Endodermal cell (in vitro differentiated cells): ENCODE data around the gene SLC17A9. TPM values are rescaled to one million over a fixed set of nuclear protein-coding genes. Genes with fewer than 3 reads are reported as not detected.

Experiments used
- DNase-seq: peaks from one replicate; pipeline ENCODE4 v3.0.0-alpha.2; 2017
- H3K27ac ChIP-seq: 2 replicates; pipeline ENCODE4 v1.5.1; 2013; ENCODE audit warnings: mild to moderate bottlenecking, low read depth, low read length, moderate library complexity
- H3K27me3 ChIP-seq: 2 replicates; pipeline ENCODE4 v1.6.1; 2013; ENCODE audit warnings: mild to moderate bottlenecking, low read length, moderate library complexity; ENCODE audit not compliant: insufficient read depth, control insufficient read depth, poor library complexity, severe bottlenecking
- H3K36me3 ChIP-seq: 2 replicates; pipeline ENCODE4 v1.7.0; 2013; ENCODE audit warnings: mild to moderate bottlenecking, low read length, moderate library complexity; ENCODE audit not compliant: control insufficient read depth, insufficient read depth
- H3K4me1 ChIP-seq: one replicate; pipeline ENCODE4 v1.7.0; 2013; ENCODE audit warnings: low read length; ENCODE audit not compliant: control insufficient read depth, insufficient read depth
- H3K4me3 ChIP-seq: 2 replicates; pipeline ENCODE4 v1.5.1; 2013; ENCODE audit warnings: mild to moderate bottlenecking, low read length, moderate library complexity
- H3K9ac ChIP-seq: 2 replicates; pipeline ENCODE4 v1.6.1; 2013; ENCODE audit warnings: mild to moderate bottlenecking, low read length, moderate library complexity; ENCODE audit not compliant: poor library complexity, severe bottlenecking; ENCODE audit errors: extremely low read depth
- H3K9me3 ChIP-seq: 2 replicates; pipeline ENCODE4 v1.6.1; 2013; ENCODE audit warnings: mild to moderate bottlenecking, low read length, moderate library complexity; ENCODE audit not compliant: control insufficient read depth
- H3K27ac Mint-ChIP-seq: 2 replicates; pipeline ENCODE4 v1.8.0; 2020; ENCODE audit warnings: mixed read lengths
- H3K27me3 Mint-ChIP-seq: 2 replicates; pipeline ENCODE4 v1.8.0; 2021; ENCODE audit warnings: mild to moderate bottlenecking, mixed read lengths; ENCODE audit not compliant: insufficient read depth
- H3K36me3 Mint-ChIP-seq: 2 replicates; pipeline ENCODE4 v1.8.0; 2020; ENCODE audit warnings: low read depth, mixed read lengths
- H3K4me1 Mint-ChIP-seq: 2 replicates; pipeline ENCODE4 v1.8.0; 2020; ENCODE audit warnings: mixed read lengths
- H3K4me3 Mint-ChIP-seq: 2 replicates; pipeline ENCODE4 v1.8.0; 2020; ENCODE audit warnings: mild to moderate bottlenecking, moderate library complexity, mixed read lengths
- H3K9me3 Mint-ChIP-seq: 2 replicates; pipeline ENCODE4 v1.8.0; 2020; ENCODE audit warnings: mild to moderate bottlenecking, mixed read lengths
- CTCF ChIP-seq: fragments of 200-600 bp; sonication (generic); conservative IDR thresholded peaks from 2 replicates; pipeline ENCODE4 v1.5.0; 2021; ENCODE audit warnings: antibody characterized with exemption, mild to moderate bottlenecking
- WGBS, 2 experiments: methylation state at CpG; one replicate each; pipeline versions ENCODE4 v1.1.5 to v1.1.7; 2013; ENCODE audit warnings: missing lambda C conversion rate in 2 of 2, mixed read lengths in 1 of 2; ENCODE audit not compliant: insufficient coverage in 1 of 2, insufficient read length in 1 of 2; 5-methylcytosine and 5-hydroxymethylcytosine counted together
- total RNA-seq, 2 donors: library from RNA; stranded (reverse); fragmentation: NEBNext Ultra II Directional in 1 of 2; extraction: Animal tissue kit (Norgen Biotek cat#: 25700) in 1 of 2; gene quantifications; 2 replicates in 1 of 2; 3 replicates in 1 of 2; pipeline ENCODE4 v1.2.1, GENCODE V29; 2021

SLC17A9 gene
- total RNA-seq, 2 donors from 2014 or later, result 8.9 to 10.2 TPM

- Mint-ChIP-seq H3K36me3 (no peaks in the 10 kb centered on the region), H3K27ac (peak overlapping the region; percentile 80), H3K4me3 (peak overlapping the region; percentile 91), H3K4me1 (peaks cover 53% of the 10 kb centered on the region), H3K27me3 (no peaks in the 10 kb centered on the region), H3K9me3 (no peaks in the 10 kb centered on the region)
- Histone ChIP-seq H3K9me3 (no peaks in the 10 kb centered on the region), H3K9ac (peak overlapping the region; percentile 4), H3K27ac (peak overlapping the region; percentile 28), H3K27me3 (no peaks in the 10 kb centered on the region), H3K4me1 (peaks cover 9% of the 10 kb centered on the region), H3K4me3 (peak overlapping the region; percentile 97), H3K36me3 (peaks cover 4% of the 10 kb centered on the region)
- WGBS, 2 experiments, result 62 to 74% methylated on average over 2 to 5 of the region's 7 CpGs
- no peak for DNase-seq
- TF ChIP-seq CTCF, result no peak
These were observed 28.7 kb upstream of the SLC17A9 start for GRCh38 chr20:62923669-62924441.

GRCh38 chr20:62924442-62925075, 27.9 kb upstream of the SLC17A9 start:
- Histone ChIP-seq H3K9ac (peak overlapping the region; percentile 90), H3K4me3 (peak overlapping the region; percentile 97), H3K27ac (peak overlapping the region; percentile 28), H3K4me1 (peaks cover 9% of the 10 kb centered on the region), H3K27me3 (no peaks in the 10 kb centered on the region), H3K36me3 (peaks cover 4% of the 10 kb centered on the region), H3K9me3 (no peaks in the 10 kb centered on the region)
- Mint-ChIP-seq H3K27me3 (no peaks in the 10 kb centered on the region), H3K4me3 (peak overlapping the region; percentile 91), H3K36me3 (no peaks in the 10 kb centered on the region), H3K27ac (peak overlapping the region; percentile 80), H3K4me1 (peaks cover 48% of the 10 kb centered on the region), H3K9me3 (no peaks in the 10 kb centered on the region)
- 51 to 68% methylated on average over 6 to 12 of the region's 12 CpGs for WGBS, 2 experiments
- DNase-seq, result peak; percentile 50
- TF ChIP-seq CTCF, result no peak

GRCh38 chr20:62925076-62925419, 27.5 kb upstream of the SLC17A9 start:
- no peaks in the 10 kb centered on the region for H3K27me3 ChIP-seq
- peaks cover 4% of the 10 kb centered on the region for H3K36me3 ChIP-seq
- H3K9ac ChIP-seq, result peak overlapping the region; percentile 90
- peak overlapping the region; percentile 97 for H3K4me3 ChIP-seq
- peaks cover 44% of the 10 kb centered on the region for H3K4me1 Mint-ChIP-seq
- H3K27me3 Mint-ChIP-seq, result no peaks in the 10 kb centered on the region
- H3K4me1 ChIP-seq, result peaks cover 9% of the 10 kb centered on the region
- H3K27ac ChIP-seq, result no peak overlapping the region
- H3K4me3 Mint-ChIP-seq, result peak overlapping the region; percentile 91
- no peaks in the 10 kb centered on the region for H3K9me3 Mint-ChIP-seq
- no peak for DNase-seq
- H3K36me3 Mint-ChIP-seq, result no peaks in the 10 kb centered on the region
- H3K27ac Mint-ChIP-seq, result peak overlapping the region; percentile 95
- no peaks in the 10 kb centered on the region for H3K9me3 ChIP-seq
- TF ChIP-seq CTCF, result no peak
- WGBS, 2 experiments, result 15 to 18% methylated on average over 3 to 4 of the region's 4 CpGs
